Forelimb muscle (tissue), 1 donor: ENCODE data around the gene SH3RF3. TPM values are rescaled to one million over a fixed set of nuclear protein-coding genes. Genes with fewer than 3 reads are reported as not detected.

Source experiments
- DNase-seq: peaks from one replicate; pipeline ENCODE4 v3.0.0-alpha.2; 2013; ENCODE audit warnings: low read depth
- polyA plus RNA-seq: library from polyadenylated mRNA; unstranded; fragments of 120-200 nt; gene quantifications from one replicate; pipeline ENCODE4 v1.2.1, GENCODE V29; 2013; ENCODE audit not compliant: insufficient read length

Gene SH3RF3
- polyA plus RNA-seq, 1 donor = 3.9 TPM

DNA sequence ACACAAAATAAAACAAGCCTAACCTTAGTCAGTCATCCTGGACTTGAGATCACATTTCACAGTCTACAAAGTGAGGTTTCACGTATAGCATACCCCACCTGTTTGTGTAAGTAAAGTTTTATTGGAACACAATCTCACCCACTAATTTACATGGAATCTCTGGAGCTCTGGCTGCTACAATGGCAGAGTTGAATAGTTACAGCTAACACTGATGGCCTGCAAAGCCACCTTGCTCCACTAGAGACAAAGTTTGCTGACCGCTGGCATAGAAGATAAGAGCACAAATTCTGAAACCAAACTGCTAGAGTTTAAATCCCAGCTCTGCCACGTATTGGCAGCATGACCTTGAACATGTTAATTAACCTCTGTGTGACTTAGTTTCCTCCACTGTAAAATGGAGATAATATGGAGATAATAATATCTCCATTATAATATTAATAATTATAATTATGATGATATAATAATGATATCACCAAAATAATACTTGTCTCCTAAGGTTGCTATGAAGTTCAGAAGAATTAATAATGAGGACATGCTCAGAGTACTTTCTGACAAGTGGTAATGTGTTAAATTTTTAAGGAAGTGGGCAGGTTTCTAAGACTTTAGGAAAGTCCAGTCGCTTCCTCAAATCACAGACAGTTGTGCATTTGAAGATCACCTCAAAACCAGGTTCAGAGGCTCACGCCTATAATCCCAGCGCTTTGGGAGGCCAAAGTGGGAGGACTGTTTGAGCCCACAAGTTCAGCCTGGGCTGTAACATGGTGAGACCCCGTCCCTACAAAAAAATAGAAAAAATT, 204.6 kb downstream of the SH3RF3 start:
- DNase-seq = no peak

DNA sequence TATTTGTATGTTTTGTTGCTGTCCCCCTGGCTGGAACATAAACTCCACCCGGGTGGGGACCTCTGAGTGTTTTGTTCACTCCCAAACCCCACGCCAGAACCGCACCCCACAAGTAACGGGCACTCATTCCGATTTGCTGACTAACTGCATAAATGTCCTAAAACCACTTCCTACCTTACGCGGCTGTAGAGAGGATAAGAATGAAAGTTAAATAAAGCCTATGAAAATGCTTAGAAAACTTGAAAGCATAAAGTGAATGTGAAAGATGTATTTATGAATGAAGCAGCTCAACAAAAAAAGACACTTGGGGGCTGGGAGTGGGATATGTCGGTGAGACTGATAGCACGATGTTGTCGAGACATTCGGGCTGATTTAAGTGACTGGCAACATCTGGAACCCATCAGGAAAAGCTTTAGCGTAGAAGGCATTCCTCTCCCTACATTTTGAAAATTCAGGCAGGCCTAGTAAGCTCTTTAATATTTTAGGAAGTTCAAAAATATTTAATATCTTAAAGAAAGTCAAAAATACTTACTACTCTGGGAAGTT, 206.7 kb downstream of the SH3RF3 start:
- DNase-seq = no peak

DNA sequence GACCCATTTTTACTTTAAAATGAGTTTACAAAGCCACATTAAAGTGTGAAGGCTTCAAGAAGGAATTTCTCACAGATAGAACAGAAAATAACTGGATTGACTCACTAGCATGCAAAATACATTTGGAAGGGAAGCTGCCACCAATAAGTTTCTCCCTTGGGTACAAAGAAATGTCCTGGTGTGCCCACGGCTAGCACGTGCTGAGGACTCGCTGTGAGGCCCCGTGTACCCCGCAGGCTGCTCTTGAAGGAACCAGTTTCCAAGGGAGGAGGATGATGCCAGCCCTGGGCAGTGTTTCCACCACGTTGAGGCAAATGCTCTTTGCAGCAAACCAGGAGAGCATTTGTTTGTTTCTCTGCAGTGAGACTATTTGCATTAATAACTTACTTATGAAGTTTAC, 207.3 kb downstream of the SH3RF3 start:
- no peak for DNase-seq

DNA sequence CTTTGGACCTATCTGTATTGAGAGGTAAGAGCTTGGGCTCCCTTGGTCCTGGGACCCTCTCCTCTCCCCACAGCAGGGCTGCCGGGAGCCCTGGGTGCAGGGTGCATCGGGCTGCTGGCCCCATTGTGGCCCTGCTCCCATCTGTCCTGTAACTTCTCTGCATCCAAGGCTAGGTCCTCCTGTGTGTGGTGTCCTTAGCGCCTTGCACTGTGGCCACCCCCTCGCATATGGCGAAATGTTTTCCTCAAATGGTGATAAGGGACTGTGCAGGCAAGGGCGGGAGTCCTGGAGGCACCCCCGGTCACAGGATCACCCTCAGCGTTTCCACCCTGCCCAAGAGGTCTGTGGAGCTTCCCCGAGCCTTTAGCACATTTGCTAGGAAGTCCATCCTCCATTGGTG, 208.2 kb downstream of the SH3RF3 start:
- DNase-seq = no peak

GRCh38 chr2:109339519-109339966, 210.5 kb downstream of the SH3RF3 start:
- no peak for DNase-seq

- no peak for DNase-seq
Measured at GRCh38 chr2:109340381-109340780, 211.4 kb downstream of the SH3RF3 start.

DNA sequence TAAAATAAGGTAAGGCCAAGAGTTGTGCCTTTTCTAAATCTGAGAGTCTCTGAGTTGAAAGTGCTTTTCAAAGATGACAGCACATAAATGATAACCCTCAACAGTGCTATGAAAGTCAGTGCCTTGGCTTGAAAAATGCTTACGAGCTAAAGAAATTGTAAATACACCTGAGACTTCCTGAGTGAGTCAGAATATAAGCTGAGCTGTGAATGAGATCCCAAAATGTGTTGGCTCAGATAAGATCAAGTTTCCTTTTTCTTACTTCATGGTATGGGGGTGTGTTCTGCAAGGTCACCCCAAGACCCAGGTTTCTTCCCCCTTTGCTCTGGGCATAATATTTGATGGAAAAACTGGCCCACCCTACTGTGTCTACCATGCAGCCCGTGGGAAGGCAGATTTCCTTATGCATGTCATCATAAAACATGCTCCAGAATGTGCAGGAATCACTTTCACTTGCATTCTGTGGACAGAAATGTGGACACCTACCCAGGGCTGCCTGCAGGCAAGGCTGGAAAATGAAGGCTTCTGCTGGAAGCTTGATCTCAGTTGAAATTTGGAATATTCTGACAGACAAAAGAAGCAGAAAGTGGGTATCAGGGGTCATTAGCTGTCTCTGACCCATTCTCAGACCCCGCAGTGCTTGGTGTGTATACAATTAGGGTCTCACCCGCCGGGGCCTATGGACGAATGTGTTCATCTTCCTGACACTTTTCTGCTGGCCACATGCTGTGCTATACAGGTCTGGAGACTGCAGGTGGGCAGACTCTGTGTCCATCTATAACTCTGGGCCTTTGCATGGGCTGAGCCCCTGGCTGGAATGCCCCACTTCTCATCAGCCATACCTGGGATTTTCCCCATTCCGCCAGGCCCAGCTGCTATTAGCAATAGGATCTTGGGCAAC, 212.6 kb downstream of the SH3RF3 start:
- no peak for DNase-seq

- no peak for DNase-seq
Measured at GRCh38 chr2:109342256-109342850, 213.3 kb downstream of the SH3RF3 start.

DNA sequence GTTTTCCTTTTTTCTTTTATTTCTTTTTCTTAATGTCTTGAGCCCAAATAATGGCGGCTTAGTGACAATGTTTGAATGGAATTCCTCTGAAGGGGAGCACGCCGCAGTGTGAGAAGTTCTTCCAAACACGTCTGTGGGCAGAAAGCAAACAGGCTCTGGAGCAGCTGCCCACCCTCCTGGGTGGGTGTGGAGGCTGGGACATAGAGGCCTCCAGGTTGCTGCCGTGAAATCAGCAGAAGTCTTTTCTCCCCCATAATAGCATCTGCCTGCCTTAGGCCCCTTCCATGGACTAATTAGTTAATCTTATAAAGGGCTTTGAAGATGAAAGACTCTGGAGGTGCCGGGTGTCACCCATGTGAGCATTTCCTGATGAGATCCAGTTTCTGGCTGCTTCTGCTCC, 213.9 kb downstream of the SH3RF3 start:
- DNase-seq = no peak

DNA sequence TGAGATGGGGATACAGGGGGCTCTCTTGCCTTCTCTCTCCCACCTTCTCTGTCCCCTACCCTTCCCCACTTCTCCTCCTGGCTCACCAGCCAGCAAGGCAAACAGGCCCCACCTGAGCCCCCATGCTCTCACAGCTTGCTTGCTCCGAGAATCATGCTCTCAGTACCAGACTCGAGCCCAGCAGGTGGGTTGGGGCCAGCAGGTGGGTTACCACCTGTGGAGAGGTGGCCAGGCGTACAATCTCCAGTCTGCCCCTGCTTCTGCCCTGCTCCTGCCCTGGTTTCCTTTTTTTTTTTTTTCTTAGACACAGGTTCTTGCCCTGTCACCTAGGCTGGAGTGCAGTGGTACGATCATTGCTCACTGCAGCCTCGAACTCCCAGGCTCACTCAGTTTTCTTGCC, 214.5 kb downstream of the SH3RF3 start:
- no peak for DNase-seq

- no peak for DNase-seq
Measured at GRCh38 chr2:109344270-109344805, 215.3 kb downstream of the SH3RF3 start.

- no peak for DNase-seq
Measured at GRCh38 chr2:109345091-109345490, 216.1 kb downstream of the SH3RF3 start.

- no peak for DNase-seq
Measured at GRCh38 chr2:109345653-109346480, 216.9 kb downstream of the SH3RF3 start.

GRCh38 chr2:109346601-109347228, 217.7 kb downstream of the SH3RF3 start:
- no peak for DNase-seq

DNA sequence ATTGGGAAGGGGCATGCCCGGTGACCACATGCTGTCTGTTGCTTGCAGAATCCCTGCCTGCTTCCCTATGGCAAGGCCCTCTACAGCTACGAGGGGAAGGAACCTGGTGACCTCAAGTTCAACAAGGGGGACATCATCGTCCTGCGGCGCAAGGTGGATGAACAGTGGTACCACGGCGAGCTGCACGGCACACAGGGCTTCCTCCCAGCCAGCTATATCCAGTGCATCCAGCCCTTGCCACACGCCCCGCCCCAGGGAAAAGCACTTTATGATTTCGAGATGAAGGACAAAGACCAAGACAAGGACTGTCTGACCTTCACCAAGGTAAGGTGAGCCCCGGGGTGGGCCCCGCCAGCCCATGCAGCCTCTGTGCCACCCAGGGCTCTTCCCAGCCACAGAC, 218.6 kb downstream of the SH3RF3 start:
- DNase-seq = no peak

DNA sequence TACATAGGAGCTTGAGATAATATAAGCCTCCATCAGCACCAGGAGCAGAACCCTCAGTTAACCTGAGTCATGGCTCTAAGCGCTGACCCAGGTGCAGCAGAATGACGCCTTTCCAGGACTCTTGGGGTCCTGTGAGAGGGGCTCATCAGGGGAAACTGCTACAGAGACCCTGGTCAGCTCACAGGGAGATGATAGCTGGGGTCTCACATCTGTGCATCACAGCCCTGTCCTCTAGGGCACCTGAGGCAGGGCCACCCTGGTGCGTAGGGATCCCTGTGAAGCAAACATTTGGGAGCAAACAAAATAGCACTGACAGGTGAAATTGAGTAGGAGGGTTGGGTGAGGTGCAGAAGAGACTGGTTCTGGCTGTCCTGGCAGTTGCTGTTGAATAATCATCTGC, 219.2 kb downstream of the SH3RF3 start:
- no peak for DNase-seq

DNA sequence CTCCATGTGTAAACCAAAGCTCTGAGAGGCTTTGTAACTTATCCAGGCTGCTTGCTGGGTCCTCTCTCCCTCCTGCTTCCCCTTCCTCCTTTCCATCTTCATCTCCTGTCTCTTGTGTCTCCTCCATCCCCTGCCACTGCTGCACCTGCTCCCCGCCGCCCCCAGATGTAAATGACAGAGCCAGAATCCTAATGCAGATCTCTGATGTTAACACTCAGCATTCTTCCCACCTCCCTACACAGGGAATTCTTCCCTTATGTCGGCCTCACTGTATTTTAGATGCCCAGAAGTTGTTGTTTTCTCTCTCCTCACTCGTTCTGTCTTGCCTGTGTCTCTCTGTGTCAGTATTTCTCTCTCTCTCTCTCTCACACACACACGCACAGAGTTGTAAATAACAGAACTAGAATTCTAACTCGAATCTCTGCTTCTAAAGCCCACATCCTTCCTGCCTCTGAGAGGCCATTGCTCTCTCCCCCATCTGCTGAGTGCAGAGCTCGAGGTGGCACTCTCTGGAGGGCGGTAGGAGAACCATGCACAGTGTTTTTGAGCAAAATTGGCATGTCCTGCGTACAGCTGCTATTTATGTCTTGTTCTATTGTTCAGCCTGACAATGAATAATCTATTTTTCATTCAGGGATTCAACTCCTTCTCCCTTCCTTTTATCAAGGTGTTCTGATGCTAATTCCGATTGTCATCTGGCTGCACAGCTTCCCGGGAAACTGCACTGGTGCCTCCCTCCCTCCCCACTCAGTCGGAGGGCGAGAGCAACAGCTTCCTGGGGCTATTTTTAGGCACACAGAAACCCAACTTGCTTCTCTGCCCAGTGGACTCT, 219.9 kb downstream of the SH3RF3 start:
- no peak for DNase-seq

DNA sequence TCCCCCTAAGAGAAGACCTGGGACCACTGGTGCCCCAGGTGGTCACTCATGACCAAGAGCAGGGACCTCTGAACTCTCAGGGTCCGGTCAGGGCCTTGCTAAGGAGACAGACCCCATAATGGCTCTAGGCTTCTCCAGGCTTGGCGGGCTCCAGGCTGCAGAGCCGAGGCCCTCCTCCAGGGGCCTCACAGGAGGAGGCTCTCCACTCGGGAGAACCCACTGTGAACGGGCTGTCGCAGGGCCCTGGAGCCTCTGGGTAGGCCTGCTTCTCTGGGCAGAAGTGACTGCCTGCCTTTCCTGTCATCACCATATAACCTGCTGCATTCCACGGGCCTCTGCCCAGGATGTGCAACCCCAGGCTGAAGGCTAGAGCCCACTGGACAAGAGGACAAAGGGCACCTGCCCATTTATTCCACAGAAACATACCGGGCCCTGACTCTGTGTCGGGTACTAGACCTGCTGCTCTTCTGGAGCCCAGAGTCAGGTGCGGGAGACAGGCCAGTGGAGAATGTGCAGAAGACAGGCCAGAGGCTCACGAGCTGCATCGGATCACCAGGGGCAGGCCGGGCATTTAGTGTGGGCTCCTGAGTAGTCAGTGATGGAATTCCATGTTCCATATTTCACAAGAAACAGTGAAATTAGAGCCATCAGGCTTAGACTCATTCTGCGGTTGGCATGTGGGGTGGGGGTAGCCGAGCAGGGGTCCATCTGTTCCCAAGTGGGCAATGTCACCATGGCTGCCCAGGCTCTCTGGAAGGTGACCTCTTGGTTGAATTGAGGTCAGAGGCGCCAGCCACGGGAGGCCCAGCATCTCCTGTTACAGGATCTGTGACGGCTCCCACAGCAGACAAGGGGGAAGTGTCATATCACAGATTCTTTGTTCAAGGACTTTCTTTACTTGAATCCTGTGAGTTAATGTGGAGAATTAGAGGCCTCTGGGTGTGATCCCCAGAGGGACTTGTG, 220.8 kb downstream of the SH3RF3 start:
- no peak for DNase-seq
